Stimulated activated naive CD4-positive, alpha-beta T cell (primary cell): ENCODE data around the gene SMOC2.

Experiments
- DNase-seq, 6 experiments: peaks; one replicate each; lab custom pipeline; 2025; lab: John Stamatoyannopoulos, UW

SMOC2 gene

DNA sequence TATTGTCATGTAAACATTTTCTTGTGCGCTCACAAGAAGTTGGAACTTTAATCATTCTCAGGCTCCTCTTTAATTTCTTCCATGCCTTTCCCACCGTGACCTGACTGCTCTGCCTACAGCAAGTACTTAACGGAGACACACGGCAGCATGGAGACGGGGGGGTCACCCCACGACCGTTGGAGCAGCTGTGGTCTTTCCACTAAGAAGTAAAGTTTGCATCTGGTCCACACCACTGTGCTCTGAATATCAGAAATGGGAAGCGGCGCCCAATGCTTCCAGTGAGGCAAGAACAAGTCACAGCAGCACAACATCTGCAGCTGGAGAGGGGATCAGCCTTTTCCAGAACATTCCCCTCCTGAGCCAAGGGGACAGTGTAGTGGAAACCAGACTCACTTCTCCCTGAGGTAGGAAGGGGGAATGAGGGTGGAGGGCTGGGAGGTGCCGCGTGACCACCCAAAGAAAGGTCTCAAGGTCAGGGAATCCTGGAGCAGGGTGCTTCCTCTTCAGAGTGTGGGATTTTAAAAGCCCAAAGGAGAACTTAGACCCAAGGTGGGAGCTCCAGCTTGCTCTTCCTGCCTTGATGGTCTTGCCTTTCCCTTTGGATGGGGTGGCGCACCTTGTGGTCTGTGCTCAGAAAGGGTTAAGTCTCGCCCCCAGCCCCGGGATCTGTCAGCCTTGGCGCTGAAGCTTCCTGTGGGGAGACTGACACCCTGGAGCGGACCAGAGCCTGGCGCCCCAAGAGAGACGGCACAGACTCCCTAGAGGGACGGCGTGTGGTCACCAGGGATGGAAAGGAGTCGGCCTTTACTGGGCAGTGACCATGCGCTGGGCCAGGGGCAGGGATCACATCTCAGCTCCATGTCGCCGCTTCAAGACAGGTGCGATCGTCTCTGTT is 25.6 kb upstream of the SMOC2 start:
- no peak for DNase-seq

DNA sequence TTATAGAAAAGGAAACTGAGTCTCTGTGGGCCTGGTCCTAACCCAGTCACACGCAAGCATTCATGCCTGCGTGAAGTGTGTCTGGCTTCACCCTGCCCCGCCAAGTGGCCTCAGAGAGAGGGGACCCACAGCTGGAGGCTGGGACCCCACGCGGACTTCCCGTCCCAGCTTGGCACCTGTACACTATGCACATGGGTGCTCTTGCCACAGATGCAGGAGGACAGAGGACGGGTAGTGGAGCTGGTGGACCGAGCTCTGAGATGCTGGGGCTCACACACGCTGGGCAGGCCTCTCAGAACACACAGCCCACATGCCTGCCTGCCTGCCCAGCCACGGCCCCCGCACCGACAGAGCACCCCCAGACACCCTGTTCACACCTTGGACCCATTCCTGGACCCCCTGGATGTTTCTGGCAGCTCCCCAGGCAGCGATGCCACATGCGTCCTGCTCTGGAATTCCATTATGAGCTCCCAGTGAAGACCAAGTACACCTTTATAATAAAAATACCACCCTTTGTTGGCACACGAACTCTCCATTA is 24.9 kb upstream of the SMOC2 start:
- no peak for DNase-seq

DNA sequence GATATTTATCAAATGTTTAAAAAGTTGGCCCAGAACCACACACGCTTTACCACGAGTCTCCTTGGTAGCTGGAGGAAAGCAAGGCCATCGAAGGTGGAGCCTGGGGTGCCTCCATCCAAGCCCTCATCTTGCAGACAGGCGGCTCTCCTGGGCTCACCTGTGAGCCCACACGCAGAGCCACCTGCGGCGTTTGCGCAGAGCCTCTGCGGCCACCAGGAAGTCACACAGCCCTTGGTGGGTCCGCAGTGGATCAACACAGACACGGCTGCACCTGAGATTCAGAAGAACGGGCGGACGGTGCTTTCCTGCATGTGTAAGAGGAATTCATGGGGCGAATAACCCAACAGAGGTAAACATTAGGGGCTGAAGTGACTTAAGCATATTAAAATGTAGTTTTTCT is 24.5 kb upstream of the SMOC2 start:
- DNase-seq, result no peak

DNA sequence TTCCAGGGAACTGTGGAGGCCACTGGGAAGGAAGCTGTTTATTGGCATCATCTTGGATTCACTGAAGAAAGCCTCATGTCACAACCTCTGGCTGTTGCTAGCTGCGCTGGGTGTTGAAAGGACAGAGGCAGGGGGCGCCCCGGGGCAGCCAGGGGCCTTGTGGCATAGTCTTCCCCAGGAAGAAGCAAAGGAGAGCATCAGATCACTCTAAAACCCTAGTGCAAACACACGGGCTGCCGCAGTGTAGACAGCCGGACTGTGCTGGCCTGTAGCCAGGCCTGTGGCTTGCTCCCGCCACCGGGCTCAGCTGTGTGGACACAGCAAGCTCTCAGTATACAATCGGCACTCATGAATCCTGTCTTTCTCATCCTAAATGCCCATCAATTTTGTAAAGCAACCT is 23.8 kb upstream of the SMOC2 start:
- DNase-seq, result no peak

DNA sequence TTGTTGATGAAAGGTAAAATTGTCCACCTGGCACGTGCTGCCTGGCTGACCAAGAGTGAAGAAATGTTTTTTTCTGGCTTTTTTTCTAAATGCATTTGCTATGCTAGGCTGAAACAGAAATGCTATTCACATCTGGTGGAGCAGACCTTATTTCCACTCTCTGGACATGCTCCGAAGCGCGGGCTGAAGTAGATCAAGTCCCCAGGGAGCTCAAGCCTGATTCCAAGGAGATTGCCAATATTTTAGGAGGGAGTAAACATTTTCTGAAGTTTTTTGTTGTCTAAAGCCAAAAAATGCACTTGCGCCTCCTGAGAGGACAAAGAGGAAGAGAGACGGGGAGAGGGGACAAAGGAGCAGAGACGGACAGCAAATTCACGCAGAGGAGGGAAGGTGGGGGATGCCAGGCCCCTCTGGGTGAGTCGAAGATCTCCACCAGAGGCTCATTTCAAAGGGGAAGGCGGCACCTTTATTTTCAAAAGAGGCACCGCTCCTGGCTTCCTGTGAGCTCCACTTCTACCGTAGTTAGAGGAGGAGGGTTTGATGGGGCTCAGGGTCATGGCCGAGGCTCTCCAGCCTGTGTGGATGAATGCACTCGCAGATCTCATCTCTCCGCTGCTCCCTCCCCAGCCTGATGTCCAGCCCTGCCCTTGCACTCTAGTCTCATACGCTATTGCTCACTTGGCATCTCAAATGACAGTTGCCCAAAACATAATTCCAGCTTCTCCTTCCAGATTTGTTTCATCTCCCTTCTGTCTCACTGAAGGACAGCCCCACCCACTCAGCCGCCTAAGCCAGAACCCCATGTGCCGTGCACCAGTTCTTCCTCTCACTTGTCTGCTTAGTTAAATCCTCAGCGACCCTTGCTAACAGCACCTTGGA is 23.1 kb upstream of the SMOC2 start:
- DNase-seq, result no peak

DNA sequence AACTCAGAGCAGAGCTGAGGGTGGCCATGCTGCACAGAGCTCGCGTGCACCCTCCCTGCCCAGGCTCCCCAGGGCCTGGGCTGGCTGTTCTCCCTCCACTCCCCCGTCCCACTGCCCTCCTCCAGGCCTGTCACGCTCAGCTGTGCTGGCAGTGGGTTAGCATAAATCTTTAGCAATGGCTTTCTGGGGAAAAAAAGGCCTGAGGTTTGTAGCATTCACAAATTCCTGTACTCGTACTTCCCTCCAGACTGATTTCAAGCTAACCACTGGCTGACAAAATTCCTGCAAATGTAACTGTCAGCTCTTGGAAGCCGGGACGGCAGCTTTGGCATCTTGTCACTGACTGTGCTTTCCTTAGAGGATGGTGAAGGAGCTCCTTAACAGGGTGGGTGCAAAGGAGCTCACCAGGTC is 22.3 kb upstream of the SMOC2 start:
- DNase-seq, result no peak

DNA sequence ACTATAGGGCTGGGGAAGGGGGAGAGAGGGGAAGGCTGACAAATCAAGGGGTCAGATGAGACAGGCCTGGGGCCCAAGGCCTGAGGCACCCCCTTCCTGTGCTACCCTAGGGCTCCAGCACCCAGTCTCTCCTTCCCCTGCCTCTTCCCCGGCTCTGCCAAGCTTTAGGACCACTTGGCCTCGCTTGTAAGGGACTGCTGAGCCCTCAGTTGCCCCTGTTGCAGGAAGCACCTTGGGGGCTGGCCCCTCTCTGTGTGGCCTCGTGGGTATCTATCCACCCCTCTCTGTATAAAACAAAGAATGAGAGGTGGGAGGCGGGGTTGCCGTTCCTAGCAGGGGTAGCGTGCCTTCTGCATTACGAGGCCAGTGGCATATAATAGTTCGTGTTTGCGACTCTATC is 21.4 kb upstream of the SMOC2 start:
- DNase-seq, result no peak

DNA sequence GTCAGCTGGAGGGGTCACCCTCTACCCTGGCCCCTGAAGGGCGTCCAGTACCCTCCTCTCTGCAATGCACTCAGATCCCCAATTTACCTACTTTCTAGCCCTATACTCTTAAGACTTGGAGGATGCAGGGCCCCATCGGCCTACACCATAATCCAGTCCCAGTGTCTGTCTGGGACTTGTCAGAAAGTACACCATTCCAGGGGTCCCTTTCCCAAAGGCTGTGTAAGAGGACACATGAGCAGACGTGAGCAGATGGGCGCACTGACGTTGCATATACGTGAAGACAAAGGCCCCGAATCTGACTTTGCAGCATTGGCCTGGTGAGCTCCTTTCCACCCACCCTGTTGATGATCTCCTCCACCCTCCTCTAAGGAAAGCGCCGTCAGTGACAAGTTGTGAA is 20.9 kb upstream of the SMOC2 start:
- DNase-seq, result no peak

DNA sequence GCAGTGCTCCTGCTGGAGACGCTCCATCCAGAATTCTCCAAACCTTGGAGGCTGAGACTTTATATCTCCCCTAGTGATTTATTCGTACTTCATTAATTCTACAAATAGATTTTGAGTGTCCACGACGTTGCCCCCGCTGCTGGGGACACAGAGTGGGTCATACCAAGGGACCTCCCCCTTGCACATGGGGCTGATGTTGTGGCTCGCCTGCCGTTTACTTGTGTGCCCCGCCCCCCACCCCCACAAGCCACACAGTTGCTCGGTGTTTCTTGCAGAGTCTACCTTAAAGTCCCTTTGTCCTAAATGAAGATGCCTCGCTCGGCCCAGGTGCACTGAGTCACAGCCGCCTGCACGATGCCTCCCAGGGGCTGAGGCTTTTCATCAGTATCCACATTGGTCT is 20.3 kb upstream of the SMOC2 start:
- DNase-seq, result no peak

DNA sequence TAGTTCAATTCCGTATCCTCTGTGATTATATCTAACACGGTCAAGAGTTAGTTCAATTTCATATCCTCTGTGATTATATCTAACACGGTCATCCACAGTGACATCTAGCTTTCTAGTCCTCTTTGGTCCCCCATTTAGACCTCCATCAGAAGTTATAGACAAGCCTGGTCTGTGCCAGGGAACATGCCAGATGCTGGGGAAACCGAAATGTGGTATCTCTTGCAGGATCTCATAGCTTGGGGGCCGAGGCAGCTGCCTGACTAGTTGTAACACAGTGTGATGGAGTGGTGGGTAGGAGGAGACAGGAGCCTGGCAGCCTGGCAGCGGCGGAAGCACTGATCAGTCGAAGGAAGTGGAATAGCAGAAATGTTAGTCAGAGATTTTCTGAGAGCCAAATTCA is 13.8 kb upstream of the SMOC2 start:
- DNase-seq, result no peak

DNA sequence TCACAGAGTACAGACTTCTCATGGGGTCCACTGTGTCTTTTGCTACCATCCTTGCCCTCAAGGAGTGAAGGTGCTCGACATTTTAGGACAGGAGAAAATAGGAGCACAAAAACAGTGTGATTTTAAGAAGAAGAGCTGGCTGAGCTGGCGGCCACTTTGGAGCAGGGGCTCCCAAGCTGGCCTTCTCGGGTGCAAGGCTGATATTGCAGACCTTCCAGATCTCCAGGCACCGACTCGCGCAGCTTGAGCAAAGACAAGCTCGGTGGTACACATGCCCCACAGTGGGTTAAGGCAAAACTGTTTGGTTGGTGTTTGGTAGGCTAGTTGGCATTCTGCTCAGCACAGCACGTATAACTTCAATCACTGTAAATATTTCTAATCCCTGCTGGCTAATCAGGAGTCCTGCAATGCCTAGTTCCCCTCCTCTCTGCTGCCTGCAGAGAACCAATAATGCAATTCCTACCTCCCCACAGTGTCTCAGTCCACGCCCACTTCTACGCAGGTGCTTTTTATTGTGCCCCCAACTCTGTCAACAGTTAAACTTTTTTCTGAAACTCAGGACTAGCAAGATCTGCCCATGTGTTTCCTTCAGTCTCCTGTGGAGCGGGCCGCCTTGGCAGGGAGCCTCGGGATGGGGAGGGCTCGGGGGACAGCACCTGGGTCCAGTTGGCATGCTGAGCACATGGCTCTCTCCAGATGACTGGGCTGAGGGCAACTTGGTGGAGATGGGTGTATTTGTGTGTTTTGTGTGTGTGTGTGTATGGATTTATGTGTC is 12.7 kb upstream of the SMOC2 start:
- DNase-seq, result no peak

DNA sequence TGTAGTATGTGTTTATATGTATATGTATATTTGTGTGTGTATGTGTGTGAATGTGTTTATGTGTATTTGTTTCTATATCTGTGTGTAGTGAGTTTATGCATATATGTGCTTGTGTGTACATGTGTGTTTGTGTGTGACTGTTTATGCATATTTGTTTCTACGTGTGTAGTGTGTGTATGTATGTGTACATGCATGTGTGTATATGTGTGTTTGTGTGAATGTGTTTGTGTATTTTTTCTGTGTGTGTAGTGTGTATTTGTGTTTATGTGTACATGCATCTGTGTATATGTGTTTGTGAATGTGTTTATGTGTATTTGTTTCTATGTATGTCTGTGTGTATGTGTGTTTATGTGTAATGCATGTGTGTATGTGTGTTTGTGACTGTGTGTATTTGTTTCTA is 12.1 kb upstream of the SMOC2 start:
- no peak for DNase-seq

DNA sequence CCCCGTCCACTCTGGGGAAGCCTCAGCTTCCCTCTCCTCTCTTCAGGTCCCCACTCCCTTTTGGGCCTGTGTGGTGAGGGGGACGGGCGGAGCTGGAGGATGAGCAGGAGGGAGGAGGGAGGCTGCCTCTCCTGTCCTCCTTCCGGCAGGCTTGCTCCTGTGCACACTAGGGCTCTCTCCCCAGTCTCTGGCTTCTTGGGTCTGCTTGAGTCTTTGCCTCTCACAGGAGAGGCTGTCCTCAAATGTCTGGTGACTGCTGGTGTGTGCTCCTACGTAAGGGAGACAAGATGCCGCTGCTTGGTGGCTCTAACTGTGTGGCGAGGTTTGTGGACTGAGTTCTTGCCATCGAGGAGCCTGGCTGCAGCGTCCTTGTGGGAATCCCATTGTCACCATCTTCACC is 8.8 kb upstream of the SMOC2 start:
- no peak for DNase-seq

DNA sequence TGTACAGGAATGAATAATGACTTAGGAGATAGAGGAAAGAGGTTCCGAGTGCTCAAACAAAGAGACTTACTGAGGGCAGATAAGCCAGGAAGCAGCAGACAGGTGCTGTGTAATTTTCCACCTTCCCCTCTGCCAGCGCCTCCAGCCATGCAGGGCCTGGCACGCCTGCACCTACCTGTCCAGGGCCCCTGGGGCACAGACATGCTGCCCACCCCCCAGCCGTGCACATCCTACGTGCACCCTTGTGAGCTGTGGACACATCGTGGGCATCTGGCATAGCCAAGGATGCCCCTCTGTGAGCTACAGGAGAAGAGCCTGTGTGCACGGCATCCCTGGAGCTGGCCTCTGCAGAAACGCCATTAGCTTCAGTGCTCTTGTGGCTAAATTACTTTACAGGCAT is 7.1 kb upstream of the SMOC2 start:
- no peak for DNase-seq

DNA sequence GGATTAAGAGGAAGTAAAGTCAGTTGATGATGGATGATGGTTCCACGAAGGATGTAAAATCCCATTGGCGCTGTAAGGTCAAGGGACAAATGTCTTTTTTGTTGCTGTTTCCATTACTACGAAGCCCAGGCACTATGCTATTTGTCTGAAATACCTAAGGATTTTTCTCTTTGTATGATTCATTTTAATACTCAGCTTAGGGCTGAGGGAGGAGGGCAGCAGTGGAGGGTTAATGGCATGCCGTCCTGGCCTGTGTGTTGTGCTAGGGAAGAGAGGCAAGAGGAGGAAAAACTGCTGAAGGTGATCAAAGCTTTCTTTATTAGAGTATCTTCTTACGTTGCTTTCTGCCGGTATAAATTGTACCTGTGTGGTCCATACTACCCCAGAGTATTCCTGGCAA is 6.5 kb upstream of the SMOC2 start:
- no peak for DNase-seq

DNA sequence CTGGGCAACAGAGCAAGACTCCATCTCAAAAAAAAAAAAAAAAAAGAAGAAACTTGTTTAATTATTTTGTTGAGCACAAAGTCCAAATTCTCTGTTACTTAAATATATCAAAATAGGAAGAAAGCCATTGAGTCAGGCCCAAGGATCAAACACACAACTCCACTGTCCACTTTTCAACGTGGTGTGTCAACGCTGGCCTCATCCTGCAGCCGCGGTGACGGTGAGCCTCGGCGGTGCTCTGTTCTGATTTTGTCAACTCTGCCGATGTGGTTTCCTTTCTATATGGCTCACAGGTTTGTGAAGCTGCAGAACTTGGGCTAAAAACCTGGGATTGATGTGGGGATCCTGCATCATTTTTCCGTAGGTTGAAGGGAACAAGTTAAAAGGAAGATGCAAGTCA is 3.2 kb upstream of the SMOC2 start:
- DNase-seq, result no peak

DNA sequence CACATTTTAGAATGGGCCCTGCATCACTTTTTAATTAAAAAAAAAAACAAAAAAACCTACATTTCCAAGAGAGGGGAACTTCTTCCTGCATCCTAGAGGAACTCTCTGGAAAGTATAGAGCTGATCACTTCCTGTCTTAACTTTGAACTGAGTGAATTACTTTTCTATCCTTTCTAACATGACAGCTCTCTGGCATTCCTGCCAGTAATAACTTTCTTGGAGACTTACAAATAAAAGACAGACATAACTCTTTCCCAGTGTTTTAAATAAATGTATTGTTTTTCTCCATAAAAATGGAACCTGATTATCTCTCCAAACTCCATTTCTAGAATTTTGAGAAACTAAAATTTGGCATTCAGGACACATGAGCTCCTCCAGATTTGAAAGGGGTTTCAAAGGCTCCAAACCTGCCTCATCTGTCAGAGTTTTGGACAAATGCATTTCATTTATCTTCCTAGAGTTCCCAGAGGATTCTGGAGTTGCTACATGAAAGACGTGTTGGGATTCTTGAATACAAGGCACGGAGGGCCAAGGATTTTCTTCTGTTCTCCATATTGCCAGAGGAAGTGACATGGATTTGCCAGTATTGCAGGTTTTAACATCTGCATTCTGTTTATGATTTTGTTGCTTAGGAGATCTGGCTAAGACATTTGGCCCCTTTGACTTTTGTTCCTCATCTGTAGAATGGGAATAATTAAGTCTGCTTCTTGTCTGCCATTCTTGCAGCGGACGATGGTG is 2.0 kb upstream of the SMOC2 start:
- no peak for DNase-seq

DNA sequence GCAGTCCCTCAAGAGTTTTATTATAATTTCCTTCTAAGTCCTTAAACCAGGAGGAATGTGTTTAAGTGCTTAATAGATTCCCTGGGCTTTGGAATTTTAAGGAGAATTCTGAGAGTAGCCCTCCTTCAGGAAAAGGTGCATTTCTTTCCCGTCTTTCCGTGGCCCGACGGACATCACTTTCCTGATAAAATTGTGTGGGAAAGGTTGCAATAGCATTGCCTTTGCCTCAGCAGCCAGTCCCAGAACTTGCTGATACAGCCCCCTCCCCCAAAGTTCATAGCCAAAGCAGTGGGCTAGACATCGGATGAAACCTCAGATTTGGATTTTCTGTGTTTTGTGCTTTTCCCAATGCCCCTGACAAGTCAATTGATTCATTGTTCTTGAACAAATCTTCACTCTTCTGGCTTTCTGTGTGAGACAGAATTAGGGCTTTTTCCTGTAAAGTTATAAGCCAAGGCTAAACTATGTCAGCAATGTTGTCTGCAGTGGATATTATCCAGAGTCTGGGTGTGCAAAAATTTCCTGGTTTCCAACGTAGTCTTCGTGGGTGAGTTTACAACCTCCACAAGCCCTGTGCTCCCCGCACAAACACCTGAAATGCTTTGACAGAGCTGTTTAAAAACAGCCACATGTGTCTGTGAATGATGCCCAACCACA is 1.1 kb upstream of the SMOC2 start:
- no peak for DNase-seq

DNA sequence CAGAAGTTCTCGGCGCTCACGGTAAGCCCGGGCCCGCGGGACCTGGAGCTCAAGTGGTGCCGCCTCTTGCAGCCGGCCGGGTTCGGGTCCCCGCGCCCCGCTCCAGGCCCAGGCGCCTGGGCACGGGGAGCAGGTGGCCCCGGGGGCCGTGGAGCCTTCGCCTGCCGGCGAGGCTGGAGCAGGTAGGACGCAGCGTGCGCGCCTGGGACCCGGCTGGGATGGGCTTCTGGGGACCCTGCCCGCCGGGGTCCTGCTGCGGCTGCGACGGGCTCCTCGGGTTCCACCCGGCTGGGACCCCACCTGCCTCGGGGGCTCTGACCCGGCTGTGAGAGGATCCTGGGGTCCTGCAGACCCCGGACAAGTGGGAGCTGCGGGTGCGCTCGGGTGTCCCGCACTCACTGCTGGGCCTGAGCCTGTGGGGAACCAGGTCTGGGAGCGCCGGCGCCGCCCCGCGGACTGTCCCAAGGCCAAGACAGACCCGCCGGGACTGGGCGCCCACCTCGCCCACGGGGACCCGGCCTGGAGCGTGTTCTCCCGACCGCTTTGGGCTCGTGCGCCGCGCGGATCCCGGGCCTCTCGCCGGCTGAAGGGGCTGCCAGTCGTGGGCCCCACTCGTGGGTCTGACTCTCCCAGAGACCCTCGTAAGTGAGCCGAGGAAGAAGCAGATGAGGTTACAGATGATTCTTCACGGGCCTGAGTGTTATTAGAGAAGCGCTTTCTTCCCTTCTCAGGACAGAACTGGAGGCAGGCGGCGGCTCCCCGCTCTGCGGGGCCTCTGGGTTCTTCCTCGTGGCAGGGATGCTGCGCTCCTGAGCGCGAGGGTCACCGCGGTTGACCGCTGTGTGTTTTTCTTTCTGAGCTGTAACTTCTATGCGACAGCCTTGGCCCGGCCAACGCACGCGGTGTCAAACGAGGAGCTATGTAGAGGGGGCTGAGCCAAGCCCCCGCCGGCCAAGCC is 729 bp downstream of the SMOC2 start:
- DNase-seq, result no peak

DNA sequence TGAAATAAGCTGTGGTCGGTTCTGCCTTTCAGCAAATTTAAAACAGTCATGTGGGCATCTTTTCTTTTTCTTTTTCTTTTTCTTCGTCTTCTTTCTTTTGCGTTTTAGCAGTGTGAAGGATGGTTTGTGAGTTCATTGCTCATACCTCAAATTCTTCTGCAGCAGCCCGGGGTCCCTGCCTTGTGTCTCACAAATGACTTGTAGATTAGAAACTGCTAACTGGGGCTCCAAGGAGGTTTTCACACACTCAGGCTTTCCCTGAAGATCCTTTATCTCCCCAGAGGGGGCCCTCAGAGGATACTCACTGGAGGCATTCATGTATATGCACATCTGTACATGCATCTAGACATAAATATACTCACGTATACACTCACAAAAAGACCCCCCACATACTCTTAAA is 1.7 kb downstream of the SMOC2 start:
- DNase-seq, result no peak
